GM21737 (cell line): Measurements from ENCODE around the gene HOXD13.

Experiments used
- ATAC-seq: cut with Tn5 transposase; IDR thresholded peaks from one replicate; pipeline ENCODE4 v1.9.1; 2021; ENCODE audit warnings: mild to moderate bottlenecking, moderate library complexity; ENCODE audit not compliant: unreplicated experiment

Gene HOXD13

DNA sequence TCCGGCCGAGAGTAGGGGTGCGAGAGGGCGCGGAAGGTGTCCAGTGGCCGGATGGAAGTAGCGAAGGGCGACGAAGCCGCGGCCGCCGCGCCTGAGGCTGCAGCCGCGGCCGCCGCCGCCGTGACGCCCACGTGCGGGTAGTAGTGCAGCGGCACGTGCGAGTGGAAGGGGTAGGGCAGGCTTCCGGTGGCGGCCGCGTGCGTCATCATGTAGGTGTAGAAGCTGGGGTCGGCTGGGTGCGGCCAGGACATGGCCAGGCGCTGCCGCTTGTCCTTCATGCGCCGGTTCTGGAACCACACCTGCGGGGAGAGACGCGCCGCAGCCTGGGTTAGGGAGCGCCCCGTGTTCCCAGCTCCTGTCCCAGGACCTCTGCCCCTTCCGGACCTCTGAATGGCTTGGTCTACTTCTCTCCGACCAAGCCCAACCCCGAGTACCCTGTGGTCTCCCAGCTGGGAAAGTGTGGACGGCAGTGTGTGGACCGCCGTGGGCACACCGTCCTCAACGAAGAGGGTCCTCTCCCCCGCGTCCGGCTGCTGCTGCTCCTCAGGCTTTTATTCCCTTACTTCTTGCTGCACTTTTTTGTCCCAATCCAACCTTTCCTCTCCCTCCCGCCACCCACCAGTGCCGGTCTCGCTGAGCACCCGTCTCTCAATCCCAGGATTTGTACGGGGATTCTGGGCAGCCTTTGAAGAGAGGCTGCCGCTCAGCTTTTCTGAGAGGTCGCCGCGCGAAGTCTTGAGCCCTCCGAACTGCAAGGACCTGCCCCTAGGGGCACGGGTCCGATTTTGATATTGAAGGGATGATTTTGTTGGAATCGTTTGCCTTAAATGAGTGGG lies 11.8 kb upstream of the HOXD13 start:
- no peak for ATAC-seq

DNA sequence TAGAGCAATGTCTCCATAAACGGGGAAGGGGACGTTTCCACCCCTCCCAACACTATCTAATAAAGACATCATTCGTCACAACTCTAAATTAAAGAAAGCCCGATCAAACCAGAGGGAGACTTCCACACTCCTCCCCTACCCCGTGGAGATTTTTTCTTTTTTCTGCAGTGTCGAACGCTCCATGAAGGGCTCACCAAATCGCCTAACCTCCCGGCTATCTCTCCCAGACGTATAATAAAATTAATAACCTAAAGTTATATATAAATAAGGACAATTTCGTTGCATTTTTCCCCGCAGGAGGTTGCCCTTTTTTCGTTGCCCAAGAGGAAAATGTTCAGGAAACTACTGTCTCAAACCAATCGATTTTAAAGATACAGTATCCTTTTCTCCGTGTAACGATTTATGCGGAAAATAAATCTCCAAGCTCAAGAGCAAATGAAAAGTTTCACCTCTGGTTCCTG lies 11.1 kb upstream of the HOXD13 start:
- ATAC-seq: no peak

DNA sequence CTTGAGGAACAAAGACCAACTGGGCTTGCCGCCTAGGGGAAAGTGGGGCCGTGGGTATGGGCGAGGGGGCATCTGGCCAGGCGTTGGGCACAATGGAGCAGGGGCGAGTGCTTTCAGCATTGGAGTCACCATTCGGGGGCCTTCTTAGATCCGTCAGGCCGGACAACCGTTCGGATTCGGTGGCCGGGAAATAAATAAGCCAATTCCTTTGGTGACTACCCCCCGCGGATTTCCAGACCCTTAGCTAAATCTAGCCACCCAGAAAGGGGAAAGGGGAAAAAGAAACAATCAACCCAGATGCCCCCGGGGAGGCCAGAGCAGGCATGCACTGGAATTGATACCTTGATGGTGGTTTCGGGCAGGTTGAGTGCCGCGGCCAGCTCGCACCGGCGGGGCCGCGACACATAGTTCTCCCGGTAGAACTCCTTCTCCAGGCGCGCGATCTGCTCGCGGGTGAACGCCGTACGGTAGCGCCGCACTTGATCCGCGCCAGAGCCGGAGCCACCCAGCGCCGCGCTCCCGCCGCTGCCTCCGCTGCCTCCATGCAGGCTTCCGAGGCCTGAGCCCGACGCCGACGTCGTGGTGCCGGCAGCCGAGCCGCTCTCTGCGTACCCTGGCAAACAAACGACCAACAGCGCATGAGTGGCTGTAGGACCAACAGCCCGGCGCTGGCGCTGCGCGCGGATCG lies 10.5 kb upstream of the HOXD13 start:
- no peak for ATAC-seq

DNA sequence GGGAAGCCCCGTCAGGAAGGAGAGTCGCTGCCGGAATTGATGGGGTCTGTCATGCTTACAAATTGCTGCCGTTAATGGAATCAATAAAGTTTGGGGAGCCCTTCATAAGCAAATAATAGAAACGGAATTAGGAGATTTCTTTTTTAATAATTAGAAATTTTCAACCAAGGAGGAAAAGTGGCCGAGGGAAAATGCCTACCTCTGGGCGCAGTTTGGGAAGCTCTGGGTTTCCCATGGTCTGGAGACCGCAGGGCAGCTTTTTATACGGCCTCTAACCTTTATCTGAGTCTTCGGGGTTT lies 10.0 kb upstream of the HOXD13 start:
- ATAC-seq: no peak

DNA sequence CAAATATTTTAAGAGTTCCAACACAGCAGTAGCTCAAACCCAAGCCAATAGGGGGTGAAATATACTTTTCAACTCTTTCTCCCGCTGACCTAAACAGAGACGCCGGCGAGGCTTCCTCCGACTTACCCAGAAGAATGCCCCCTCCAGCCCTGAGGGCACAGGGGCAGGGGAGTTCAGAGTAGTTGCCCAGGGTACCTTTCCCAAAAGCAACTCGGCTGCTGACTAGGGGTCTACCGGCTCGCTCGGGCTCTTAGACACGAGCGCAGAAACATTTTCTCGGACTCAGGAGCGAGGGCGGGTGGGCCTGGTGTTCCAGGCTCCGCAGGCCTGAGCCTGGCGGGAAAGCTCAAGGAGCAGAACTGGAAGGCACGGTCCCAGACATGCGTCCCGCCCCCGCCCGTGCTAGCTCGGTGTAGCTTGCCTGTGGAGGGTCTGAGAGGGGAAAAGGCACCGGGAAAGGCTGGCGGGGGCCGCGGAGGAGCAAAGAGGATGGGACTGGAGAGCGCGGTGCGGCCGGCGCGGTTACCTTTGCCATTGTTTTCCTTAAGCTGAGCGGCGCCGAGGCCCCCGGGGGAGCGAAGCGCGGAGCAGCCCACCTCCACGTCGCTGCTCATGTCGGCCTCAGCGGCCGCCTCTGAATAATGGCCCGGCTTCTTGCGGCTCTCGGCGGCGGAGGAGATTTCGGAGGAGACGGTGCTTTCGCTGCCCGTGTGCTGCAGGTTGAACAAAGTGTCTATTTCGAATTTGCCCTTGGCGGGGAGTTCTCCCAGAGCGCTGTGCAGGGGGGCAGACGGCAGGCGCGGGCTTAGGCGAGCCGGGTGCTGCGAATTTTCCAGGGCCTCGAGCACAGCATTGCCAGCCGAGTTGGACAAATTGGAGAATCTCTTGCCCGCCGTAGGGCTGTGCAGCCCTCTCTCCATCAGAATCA lies 9.4 kb upstream of the HOXD13 start:
- no peak for ATAC-seq

DNA sequence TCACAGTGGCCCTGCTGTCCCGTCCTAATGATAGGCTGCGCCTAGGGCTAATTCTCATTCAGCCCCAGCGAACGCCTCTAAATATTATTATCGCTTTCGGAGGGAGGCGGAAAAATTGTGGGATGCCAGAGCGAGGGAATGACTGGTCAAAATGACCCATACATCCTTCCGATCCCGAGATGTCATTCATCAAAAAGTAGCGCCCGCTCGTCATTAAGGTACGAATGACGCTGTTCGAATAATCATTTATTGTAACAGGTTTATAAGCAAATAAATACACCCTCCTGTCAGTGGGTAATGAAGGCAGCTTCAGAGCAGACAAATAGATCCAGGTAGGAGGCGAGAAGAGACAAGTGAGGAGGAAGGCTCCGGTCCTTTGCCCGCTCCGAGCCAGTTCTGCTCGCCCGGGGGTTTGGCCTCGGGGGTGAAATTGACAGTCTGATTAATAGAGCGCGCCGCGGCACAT lies 8.7 kb upstream of the HOXD13 start, which contains the start of gene EVX2:
Gene EVX2, minus strand, starts transcription at position 167 of the 466 bp plus-strand sequence. CDS start 186 bp downstream, outside the sequence.
- ATAC-seq: no peak

DNA sequence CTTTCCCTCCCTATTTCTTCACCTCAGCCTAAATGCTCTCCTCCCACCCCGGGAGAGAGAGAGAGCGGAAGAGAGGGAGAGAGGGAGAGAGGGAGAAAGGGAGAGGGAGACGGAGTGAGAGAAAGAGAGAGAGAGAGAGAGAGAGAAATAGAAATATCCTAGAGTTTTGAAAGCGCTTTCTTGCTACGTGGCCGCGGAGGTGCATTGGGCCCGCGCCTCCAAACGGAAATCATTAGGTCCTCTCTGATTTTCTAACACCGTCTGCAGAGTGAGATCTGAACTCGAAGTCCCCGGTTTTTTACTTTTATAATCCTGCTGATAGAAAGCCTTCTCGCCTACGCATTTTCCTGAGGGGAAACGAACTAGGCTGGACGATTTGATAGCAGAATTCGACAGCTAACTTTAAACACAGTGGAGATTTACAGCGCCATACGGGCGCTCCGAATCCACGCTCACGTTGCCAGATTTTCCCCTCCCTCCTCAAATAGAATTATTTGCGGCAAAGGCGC lies 7.9 kb upstream of the HOXD13 start:
- ATAC-seq: no peak

DNA sequence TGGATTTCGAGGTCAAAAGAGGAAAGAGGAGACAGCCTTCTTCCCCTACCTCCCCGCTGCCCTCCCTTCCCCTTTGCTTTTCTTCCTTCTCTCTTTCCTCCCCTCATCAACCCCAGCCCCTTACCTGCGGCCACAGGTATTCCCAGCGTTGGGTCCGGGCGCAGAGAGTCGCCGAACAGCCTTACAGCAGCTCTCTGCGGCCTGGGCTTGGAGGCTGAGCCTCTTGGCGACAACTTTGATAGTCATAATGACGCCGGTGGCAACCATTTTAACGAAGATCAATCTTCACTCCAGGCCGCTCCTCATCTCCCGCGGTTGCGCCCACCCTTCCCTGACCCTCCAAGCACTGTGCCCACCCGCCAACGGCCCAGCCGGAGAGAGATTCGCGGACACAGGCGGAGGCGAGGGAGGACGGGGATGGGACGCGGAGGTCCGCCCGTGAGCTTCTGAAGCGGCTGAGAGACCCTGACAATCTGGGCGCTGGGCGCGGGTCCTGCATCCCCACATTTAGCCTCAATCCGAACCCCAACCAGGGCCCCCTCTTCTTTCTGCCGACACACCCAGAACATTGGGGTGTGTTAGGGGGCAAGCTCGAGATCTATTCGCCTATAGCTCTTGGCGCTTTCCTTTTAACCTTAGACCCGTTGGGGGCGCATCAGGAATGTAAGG lies 7.3 kb upstream of the HOXD13 start:
- no peak for ATAC-seq

DNA sequence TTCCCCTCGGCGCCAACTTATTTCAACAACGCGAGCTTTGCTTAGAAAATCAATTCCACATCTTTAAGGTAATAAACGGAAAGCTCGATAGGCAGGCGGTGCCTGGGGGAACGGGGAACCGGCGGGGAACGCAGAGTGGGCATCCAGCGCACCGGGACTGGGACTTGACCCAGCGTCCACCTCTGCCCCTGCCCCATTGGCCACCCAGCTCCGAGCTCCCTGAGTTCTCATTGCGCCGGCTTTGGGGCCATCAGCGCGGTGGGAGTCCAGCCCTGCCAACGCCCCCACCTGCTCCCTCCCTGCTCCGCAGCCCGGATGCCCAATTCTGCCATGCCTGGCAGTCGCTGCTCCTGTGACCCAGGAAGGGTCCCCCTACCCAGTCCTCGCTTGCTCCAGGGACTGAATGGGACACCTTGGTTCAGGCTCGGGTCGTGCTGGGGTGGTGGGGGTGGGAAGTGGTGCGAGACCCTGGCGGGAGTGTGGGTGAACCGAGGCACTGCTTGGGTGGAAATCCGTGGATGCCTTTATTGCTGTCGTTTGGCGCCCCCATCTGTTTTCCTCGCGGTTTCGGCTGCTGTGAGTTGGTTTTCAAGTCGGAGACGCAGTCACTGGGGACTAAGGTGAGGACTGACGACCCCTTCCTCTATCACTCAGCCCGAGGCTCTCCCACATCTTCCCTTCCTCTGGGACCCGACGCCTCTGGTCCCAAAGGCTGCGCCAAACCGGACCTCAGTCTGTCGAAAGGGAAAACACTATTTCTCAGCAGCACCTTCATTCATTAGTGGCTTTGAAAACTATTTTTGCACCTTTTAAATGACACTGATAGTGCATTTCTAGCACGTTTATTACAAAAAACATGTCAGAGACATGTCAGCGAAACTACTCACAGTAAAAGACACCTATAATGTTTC lies 6.4 kb upstream of the HOXD13 start:
- ATAC-seq: no peak

DNA sequence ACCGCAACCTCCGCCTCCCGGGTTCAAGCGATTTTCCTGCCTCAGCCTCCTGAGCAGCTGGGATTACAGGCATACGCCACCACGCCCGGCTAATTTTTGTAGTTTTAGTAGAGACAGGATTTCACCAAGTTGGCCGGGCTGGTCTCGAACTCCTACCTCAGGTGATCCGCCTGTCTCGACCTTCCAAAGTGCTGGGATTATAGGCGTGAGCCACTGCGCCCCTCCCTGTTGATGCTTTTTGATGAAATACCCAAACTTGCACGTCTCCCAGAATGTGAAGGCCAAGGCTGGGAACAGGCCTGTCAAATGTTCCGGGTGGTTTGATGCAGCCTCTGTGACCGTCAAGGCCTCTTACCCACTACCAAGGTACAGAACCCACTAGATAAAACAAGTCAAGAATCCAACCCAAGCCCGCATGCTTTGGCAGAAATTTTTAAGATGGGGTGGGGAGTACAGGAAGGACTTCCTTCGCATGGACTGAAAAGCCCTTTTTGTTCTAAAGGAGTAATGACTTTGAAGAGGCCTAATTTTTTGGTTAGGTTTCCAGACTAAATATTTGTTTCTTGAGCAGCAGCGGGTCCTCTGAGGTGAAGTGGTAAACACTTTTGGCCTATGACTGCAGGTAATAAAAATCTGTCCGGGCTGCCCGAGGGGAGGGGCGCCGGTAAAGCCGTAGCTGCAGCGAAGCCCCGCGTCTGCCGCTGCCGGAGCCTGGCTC lies 5.0 kb upstream of the HOXD13 start:
- ATAC-seq: no peak

DNA sequence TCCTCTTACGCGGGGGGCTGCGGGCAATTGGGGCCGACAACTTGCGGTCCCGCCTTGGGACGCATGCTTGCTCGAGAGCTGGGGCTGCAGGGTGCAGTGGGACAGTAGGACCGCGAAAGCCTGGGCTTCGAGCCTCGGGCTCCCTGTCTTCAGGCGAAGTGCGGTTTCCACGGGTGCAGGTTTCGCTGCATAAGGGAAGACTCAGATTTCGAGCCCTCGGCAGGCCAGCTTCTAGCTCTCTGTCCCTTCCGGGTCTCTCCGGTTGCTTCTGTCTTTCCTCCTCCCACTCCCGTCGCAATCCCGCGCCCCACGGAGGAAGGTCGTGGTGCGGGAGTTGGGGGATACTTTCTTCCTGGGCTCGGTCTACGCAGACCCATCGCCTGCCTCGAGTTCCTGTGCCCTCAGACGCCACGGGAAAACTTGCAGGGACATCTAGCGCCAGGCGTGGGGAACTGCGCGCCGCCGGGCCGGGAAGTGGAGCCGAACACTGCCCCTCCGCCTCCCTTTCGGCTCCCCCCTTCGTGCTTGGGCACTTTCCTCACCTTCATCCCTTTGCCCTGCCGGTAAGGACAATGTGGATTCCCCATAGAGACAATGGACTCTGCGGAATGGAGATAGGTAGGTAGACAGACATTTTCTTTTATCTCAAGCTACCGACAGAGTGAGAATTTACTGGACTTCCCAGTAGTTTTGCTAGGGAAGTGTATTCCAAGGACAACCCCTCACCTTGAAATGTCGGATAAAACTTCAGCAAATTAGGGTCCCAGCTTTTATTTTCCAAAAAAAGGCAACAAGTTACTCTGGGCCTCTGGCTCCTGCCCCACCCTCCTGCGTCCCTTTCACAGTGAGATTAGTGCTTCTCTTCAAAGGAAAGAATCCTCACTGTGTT lies 4.2 kb upstream of the HOXD13 start:
- ATAC-seq: no peak

DNA sequence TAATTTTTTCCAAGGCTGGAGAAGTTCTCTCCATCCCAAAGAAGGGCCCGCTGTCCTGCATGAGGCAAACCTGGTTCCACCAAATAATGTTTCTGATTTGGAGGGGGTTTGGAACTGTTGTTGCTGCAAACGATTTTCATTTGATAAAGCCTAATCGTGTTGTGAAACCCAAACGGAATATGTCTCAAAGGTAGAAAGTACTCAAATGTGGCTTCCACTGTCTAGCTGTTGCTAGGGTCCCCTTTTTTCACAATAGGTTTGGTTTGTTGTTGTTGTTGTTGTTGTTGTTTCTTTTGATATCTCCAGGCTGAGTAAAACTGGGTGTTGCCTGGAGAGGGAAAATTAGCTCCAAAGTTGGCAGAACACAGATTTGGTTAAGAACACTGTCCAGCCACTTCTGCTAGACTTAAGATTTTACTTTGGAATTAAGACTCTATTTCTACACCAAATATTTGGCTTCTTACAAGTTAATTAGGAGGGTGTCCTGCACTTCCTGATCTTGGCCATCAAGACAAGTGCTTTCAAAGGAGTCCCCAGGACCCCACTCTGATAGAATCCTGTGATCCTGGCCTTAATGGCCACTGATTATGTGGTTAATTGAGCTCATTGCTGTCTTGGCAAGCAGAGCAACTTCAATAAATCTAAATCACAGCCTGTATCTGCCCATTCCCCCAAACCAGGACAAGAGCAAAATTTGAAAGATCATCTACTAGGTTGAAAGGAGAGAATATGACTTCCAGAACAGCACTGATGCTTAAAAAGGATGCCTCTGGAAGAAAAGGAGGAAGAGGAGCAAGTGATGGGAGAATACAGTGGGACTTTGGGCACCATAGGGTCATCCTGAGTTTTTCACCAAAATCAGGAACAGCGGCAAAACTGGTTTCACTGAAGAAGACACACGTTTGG lies 3.3 kb upstream of the HOXD13 start:
- ATAC-seq: no peak

DNA sequence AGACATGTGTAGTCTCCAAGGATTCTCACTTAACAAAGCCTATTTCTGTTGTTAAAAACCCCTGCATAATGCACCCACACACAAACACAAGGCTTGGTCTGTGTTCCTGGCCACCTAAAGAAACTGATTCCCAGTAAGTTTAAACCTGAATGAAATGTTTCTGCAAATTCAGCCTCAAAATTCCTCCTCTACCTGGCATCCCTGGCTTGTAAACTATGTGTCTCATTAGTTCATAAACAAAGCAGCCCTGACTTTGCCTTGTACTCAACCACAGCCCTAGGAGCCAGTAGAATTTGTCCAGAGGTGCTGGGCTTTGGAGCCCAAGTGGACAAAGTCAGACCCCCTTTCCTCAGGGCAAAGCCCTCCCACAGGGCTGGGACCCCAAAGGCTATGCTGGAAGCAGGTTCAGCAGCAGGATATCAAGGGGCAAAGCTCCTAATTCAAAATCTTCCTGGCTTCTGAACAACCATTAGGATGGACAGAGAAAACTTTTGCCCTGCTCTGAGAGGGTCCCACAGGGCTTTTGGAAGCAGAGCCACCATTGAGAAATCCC lies 2.6 kb upstream of the HOXD13 start:
- no peak for ATAC-seq

DNA sequence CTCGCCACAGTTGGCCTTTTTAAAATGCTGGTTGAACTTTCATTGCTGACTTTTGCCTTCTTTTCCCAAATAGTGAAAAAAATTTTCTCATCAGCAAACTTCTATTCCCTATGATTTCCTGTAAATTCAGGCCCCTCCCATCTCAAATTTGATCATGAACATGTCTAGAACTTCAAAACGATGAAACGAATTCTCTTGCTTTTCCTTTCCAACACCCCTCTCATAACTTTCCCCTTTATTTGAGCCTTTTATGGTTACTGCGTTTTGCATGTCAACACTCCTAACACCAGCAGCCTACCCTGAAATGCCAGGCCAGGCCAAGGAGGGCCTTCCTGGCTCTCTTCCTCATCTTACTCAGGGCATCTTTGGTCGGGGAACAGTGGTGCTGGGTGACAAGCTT lies 1.7 kb upstream of the HOXD13 start:
- no peak for ATAC-seq

DNA sequence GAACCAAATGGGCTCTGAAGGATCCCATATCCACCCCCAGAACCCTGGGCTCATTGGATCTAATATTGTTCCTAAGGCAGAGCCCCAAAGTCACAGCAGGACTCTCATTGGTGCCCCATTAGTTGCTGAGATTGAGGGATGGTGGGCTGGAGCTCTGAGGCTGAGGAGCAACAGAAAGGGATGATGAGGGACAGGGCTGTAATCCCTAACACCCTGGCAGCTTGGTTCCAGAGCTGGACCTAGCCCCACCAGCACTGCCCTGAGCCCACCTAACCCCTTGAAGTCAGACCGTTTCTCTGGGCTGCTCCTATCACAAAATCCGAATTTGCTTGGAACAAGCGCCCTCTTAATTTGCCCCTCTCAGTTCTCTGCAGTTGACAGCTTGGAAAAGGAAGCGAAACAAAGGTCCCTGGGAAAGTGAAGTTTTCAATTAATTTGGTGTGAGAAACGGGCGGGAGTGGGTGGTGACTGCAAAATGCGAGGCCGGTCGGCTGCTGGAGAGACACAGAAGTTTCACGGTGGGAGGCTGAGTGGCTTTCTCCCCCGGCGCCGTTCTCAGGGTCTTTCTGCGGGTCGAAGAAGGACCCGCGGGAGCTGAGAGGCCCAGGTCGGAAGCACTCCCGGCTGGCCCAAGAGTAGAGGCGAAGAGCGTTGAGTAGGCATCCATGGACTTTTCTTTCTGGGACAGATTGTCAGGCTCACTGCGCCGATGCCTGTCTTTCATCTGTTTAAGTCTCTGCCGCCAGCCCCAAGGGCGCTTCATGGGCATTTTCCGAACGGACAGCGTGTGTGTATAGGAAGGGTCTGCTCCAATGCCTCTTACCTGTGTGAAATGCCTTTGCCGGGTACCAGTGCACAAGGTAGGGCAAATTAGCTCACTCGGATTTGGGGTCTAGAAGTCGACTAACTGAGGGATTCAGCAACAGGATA lies 927 bp upstream of the HOXD13 start:
- no peak for ATAC-seq
